Adrenal gland (tissue), 5 donors: ENCODE results near the gene CBY2.

Source experiments
- POLR2A ChIP-seq, 2 donors: fragments of 450-650 bp; IDR thresholded peaks; one replicate each; pipeline ENCODE4 v1.6.1; 2017; ENCODE audit warnings: antibody characterized with exemption in 2 of 2, mild to moderate bottlenecking in 2 of 2, moderate library complexity in 1 of 2
- TF ChIP-seq, protein P1 (sequence below), 6 experiments: fragments of 450-650 bp in 4 of 6; fragments of 200-600 bp in 2 of 6; sonication (generic) in 1 of 6; IDR thresholded peaks; 1 replicate in 5 of 6; 2 replicates in 1 of 6; pipeline versions ENCODE4 v1.5.1 to v1.8.0; 2016 to 2021; ENCODE audit warnings: antibody characterized with exemption in 6 of 6, mild to moderate bottlenecking in 2 of 6, moderate library complexity in 1 of 6
- donor health status: DM: no; HTN: no; CAD: no.

DNA sequence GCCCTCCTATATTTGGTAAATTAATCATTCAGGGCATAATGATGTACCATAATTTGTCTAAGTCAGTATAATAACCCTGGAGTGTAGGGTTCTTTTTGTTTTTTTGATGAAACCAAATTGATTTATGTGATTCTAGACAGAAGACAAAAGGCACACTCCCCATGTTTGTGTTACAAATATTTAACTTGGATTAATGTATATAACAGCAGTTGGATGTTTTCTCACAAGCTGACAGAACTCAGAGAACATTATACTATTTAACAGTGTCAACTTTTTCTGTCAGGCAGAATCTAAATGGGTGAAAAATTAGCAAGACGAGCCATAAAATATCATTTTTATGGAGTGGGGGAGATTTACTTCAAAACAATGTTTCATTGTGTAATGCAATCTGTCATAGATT lies 15.2 kb downstream of the CBY2 start:
- TF ChIP-seq POLR2A (IDR thresholded peaks at IDR 0.05) = no peak
- TF ChIP-seq, protein P1, sequence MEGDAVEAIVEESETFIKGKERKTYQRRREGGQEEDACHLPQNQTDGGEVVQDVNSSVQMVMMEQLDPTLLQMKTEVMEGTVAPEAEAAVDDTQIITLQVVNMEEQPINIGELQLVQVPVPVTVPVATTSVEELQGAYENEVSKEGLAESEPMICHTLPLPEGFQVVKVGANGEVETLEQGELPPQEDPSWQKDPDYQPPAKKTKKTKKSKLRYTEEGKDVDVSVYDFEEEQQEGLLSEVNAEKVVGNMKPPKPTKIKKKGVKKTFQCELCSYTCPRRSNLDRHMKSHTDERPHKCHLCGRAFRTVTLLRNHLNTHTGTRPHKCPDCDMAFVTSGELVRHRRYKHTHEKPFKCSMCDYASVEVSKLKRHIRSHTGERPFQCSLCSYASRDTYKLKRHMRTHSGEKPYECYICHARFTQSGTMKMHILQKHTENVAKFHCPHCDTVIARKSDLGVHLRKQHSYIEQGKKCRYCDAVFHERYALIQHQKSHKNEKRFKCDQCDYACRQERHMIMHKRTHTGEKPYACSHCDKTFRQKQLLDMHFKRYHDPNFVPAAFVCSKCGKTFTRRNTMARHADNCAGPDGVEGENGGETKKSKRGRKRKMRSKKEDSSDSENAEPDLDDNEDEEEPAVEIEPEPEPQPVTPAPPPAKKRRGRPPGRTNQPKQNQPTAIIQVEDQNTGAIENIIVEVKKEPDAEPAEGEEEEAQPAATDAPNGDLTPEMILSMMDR (IDR thresholded peaks at IDR 0.05) = no peak
